H1 (cell line): ENCODE measurements around the gene NKAIN4. TPM values are rescaled to one million over a fixed set of nuclear protein-coding genes. Genes with fewer than 3 reads are reported as not detected.

Experiments used
- CTCF ChIA-PET: fragments of 300-600 bp; sonication (Branson Sonifier 250); formaldehyde crosslinking; loops from one replicate; lab custom pipeline; 2021; ENCODE audit not compliant: partially characterized antibody; lab: Charles Lee
- POLR2A ChIA-PET: fragments of 300-600 bp; sonication (Branson Sonifier 250); formaldehyde crosslinking; loops from one replicate; lab custom pipeline; 2021; ENCODE audit warnings: inconsistent platforms; ENCODE audit not compliant: partially characterized antibody; lab: Charles Lee
- DNase-seq, 2 experiments: peaks; one replicate each; pipeline versions ENCODE4 v3.0.0 to v3.0.0-alpha.2; 2010 to 2022; ENCODE audit warnings: low spot score in 2 of 2, low read depth in 1 of 2, mixed read lengths in 1 of 2
- FAIRE-seq: peaks from 2 replicates; lab custom pipeline; 2011; peaks lifted over from hg19 to GRCh38; lab: Jason Lieb, UNC
- H2AFZ ChIP-seq: 2 replicates; pipeline ENCODE4 v1.8.1; 2012; ENCODE audit warnings: low read length, inconsistent platforms
- H2AK5ac ChIP-seq: 2 replicates; pipeline ENCODE4 v1.6.1; 2013; ENCODE audit warnings: low read depth, low read length
- H2BK120ac ChIP-seq: replicated peaks from 2 replicates; pipeline ENCODE3; 2013; ENCODE audit warnings: low read depth, low read length, inconsistent platforms
- H2BK12ac ChIP-seq: 2 replicates; pipeline ENCODE4 v1.6.1; 2013; ENCODE audit warnings: low read depth, low read length
- H2BK15ac ChIP-seq: 2 replicates; pipeline ENCODE4 v1.6.1; 2013; ENCODE audit warnings: low read length
- H2BK20ac ChIP-seq: 2 replicates; pipeline ENCODE4 v1.6.1; 2013; ENCODE audit warnings: low read length
- H2BK5ac ChIP-seq: 2 replicates; pipeline ENCODE4 v1.6.1; 2013; ENCODE audit warnings: low read depth, low read length
- H3K14ac ChIP-seq: 2 replicates; pipeline ENCODE4 v1.6.1; 2013; ENCODE audit warnings: inconsistent platforms; ENCODE audit not compliant: insufficient read length
- H3K18ac ChIP-seq: 2 replicates; pipeline ENCODE4 v1.6.1; 2013; ENCODE audit warnings: low read length; ENCODE audit errors: extremely low read depth
- H3K23ac ChIP-seq: 2 replicates; pipeline ENCODE4 v1.6.1; 2013; ENCODE audit warnings: inconsistent platforms; ENCODE audit not compliant: insufficient read length
- H3K23me2 ChIP-seq: 2 replicates; pipeline ENCODE4 v1.6.1; 2013; ENCODE audit warnings: low read depth, low read length
- H3K27ac ChIP-seq: 2 replicates; pipeline ENCODE4 v1.6.1; 2011; ENCODE audit warnings: low read depth, low read length, inconsistent platforms
- H3K27me3 ChIP-seq, 4 experiments: replicated peaks in 1 of 4; 1 replicate in 1 of 4; 2 replicates in 3 of 4; pipeline versions ENCODE4 v1.6.1 to v1.8.1; 2011 to 2013; ENCODE audit warnings: low read length in 3 of 4, mild to moderate bottlenecking in 3 of 4, inconsistent platforms in 2 of 4, mixed read lengths in 2 of 4, moderate library complexity in 1 of 4; ENCODE audit not compliant: control insufficient read depth in 3 of 4, insufficient read depth in 3 of 4; ENCODE audit errors: extremely low read depth in 1 of 4
- H3K36me3 ChIP-seq, 4 experiments: 2 replicates each; pipeline versions ENCODE4 v1.6.1 to v1.8.1; 2011 to 2013; ENCODE audit warnings: mild to moderate bottlenecking in 4 of 4, low read length in 3 of 4, moderate library complexity in 2 of 4, control low read depth in 1 of 4, inconsistent platforms in 1 of 4; ENCODE audit not compliant: insufficient read depth in 4 of 4, control insufficient read depth in 2 of 4
- H3K4ac ChIP-seq: replicated peaks from 2 replicates; pipeline ENCODE3; 2013; ENCODE audit warnings: low read length, low read depth, mixed read lengths, inconsistent platforms; ENCODE audit not compliant: insufficient read length
- H3K4me1 ChIP-seq, 4 experiments: replicated peaks in 1 of 4; 1 replicate in 1 of 4; 2 replicates in 3 of 4; pipeline versions ENCODE4 v1.6.1 to v1.8.1; 2011 to 2013; ENCODE audit warnings: low read length in 3 of 4, inconsistent platforms in 2 of 4, mixed read lengths in 1 of 4; ENCODE audit not compliant: insufficient read depth in 4 of 4, control insufficient read depth in 3 of 4
- H3K4me2 ChIP-seq, 2 experiments: 2 replicates each; pipeline versions ENCODE4 v1.6.1 to v1.8.1; 2011 to 2013; ENCODE audit warnings: low read depth in 2 of 2, low read length in 2 of 2, control low read depth in 1 of 2, inconsistent platforms in 1 of 2, mild to moderate bottlenecking in 1 of 2; ENCODE audit not compliant: insufficient read depth in 1 of 2
- H3K4me3 ChIP-seq, 4 experiments: fragments of 200-600, 300-600 bp in 1 of 4; sonication (generic), shearing (Covaris generic), sonication (Bioruptor Twin) in 1 of 4; 2 replicates each; pipeline versions ENCODE4 v1.5.1 to v1.8.1; 2011 to 2016; ENCODE audit warnings: low read length in 4 of 4, low read depth in 3 of 4, control low read depth in 2 of 4, inconsistent platforms in 2 of 4, mild to moderate bottlenecking in 2 of 4, mixed read lengths in 1 of 4, moderate library complexity in 1 of 4; ENCODE audit not compliant: insufficient read depth in 2 of 4; ENCODE audit errors: extremely low read depth in 1 of 4
- H3K56ac ChIP-seq: replicated peaks from 2 replicates; pipeline ENCODE3; 2013; ENCODE audit warnings: low read depth, mild to moderate bottlenecking, mixed read lengths, low read length, inconsistent platforms; ENCODE audit not compliant: insufficient read length
- H3K79me1 ChIP-seq: 2 replicates; pipeline ENCODE4 v1.6.1; 2013; ENCODE audit warnings: low read depth, low read length, control low read depth
- H3K79me2 ChIP-seq, 2 experiments: 2 replicates each; pipeline versions ENCODE4 v1.6.1 to v1.8.1; 2012 to 2013; ENCODE audit warnings: low read length in 2 of 2, mild to moderate bottlenecking in 2 of 2, inconsistent platforms in 1 of 2; ENCODE audit not compliant: insufficient read depth in 2 of 2, control insufficient read depth in 1 of 2
- H3K9ac ChIP-seq, 4 experiments: replicated peaks in 1 of 4; 1 replicate in 1 of 4; 2 replicates in 3 of 4; pipeline versions ENCODE4 v1.6.1 to v1.8.1; 2011 to 2013; ENCODE audit warnings: low read depth in 3 of 4, low read length in 3 of 4, control low read depth in 2 of 4, mild to moderate bottlenecking in 2 of 4, moderate library complexity in 2 of 4, inconsistent platforms in 1 of 4; ENCODE audit errors: extremely low read depth in 1 of 4
- H3K9me3 ChIP-seq, 2 experiments: 2 replicates each; pipeline versions ENCODE4 v1.6.1 to v1.8.1; 2012 to 2013; ENCODE audit warnings: mild to moderate bottlenecking in 2 of 2, moderate library complexity in 2 of 2, control low read depth in 1 of 2, inconsistent platforms in 1 of 2, low read depth in 1 of 2, low read length in 1 of 2, mixed read lengths in 1 of 2; ENCODE audit not compliant: insufficient read depth in 2 of 2
- H4K20me1 ChIP-seq, 2 experiments: replicated peaks in 1 of 2; 2 replicates each; pipeline versions ENCODE3 to v1.8.1; 2011 to 2013; ENCODE audit warnings: inconsistent platforms in 2 of 2, low read length in 2 of 2, mild to moderate bottlenecking in 1 of 2; ENCODE audit not compliant: insufficient read depth in 2 of 2, control insufficient read depth in 1 of 2
- H4K5ac ChIP-seq: 2 replicates; pipeline ENCODE4 v1.6.1; 2013; ENCODE audit warnings: low read length, low read depth, mixed read lengths, inconsistent platforms; ENCODE audit not compliant: insufficient read length
- H4K8ac ChIP-seq: 2 replicates; pipeline ENCODE4 v1.8.0; 2013; ENCODE audit warnings: mild to moderate bottlenecking, moderate library complexity, low read length, inconsistent platforms; ENCODE audit not compliant: insufficient read depth; ENCODE audit errors: extremely low read depth
- H4K91ac ChIP-seq: replicated peaks from 2 replicates; pipeline ENCODE3; 2013; ENCODE audit warnings: low read length, mixed read lengths, inconsistent platforms; ENCODE audit not compliant: insufficient read length
- FOSL1 ChIP-seq: IDR thresholded peaks from 2 replicates; pipeline ENCODE4 v1.6.1; 2011; ENCODE audit warnings: mild to moderate bottlenecking, low read depth, low read length, moderate library complexity; ENCODE audit not compliant: insufficient read depth
- HDAC2 ChIP-seq, 2 experiments: fragments of 300-600 bp in 1 of 2; sonication (generic) in 1 of 2; IDR thresholded peaks; 2 replicates each; pipeline ENCODE4 v1.6.1; 2011 to 2012; ENCODE audit warnings: low read depth in 2 of 2, low read length in 2 of 2, mild to moderate bottlenecking in 2 of 2, moderate library complexity in 2 of 2, borderline replicate concordance in 1 of 2, inconsistent platforms in 1 of 2
- HDAC6 ChIP-seq: IDR thresholded peaks from one replicate; pipeline ENCODE4 v1.7.1; 2012; ENCODE audit warnings: low read depth, mild to moderate bottlenecking, inconsistent platforms, low read length, moderate library complexity
- KDM5A ChIP-seq: fragments of 200-600 bp; IDR thresholded peaks from 2 replicates; pipeline ENCODE4 v1.7.1; 2012; ENCODE audit warnings: mild to moderate bottlenecking, low read length, inconsistent platforms, mixed read lengths
- MAFK ChIP-seq: IDR thresholded peaks from 2 replicates; pipeline ENCODE4 v1.6.1; 2012; ENCODE audit warnings: low read depth, mild to moderate bottlenecking, improper control_type of control experiment, low read length
- SP1 ChIP-seq: IDR thresholded peaks from 2 replicates; pipeline ENCODE4 v1.6.1; 2011; ENCODE audit warnings: low read depth, low read length
- SUZ12 ChIP-seq: fragments of 200-600 bp; sonication (generic); IDR thresholded peaks from 2 replicates; pipeline ENCODE4 v1.6.1; 2012; ENCODE audit warnings: mild to moderate bottlenecking, inconsistent platforms, low read length, moderate library complexity, mixed read lengths
- WGBS, 2 experiments: shearing (Covaris generic) in 1 of 2; methylation state at CpG; one replicate each; pipeline versions ENCODE4 v1.1.6 to v1.1.7; 2013 to 2015; ENCODE audit warnings: low lambda C conversion rate in 2 of 2, mixed read lengths in 2 of 2, inconsistent platforms in 1 of 2, low coverage in 1 of 2, missing lambda C conversion rate in 1 of 2; ENCODE audit not compliant: insufficient replicate concordance in 2 of 2, insufficient coverage in 1 of 2, insufficient read length in 1 of 2; ENCODE audit errors: extremely low coverage in 1 of 2, missing lambda C conversion rate in 1 of 2; 5-methylcytosine and 5-hydroxymethylcytosine counted together
- polyA plus RNA-seq, 7 experiments: library from polyadenylated mRNA; depleted of rRNA in 3 of 7; stranded (reverse) in 5 of 7; unstranded in 2 of 7; fragments of >200 nt in 5 of 7; fragments of 200-250 nt in 2 of 7; gene quantifications; 1 replicate in 5 of 7; 2 replicates in 1 of 7; 4 replicates in 1 of 7; pipeline versions ENCODE4 v1.2.1 to v1.2.3, GENCODE V29; 2011 to 2013; ENCODE audit warnings: missing spikeins in 2 of 7, mixed read lengths in 2 of 7
- total RNA-seq: library from RNA; stranded (reverse); fragmentation: NEBNext Ultra II Directional; extraction: Animal tissue kit (Norgen Biotek cat#: 25700); gene quantifications from 2 replicates; pipeline ENCODE4 v1.2.1, GENCODE V29; 2021
- TF ChIP-seq, protein P1 (sequence below): IDR thresholded peaks from 2 replicates; pipeline ENCODE4 v1.6.1; 2012; ENCODE audit warnings: inconsistent platforms
- TF ChIP-seq, protein P2 (sequence below): IDR thresholded peaks from 2 replicates; pipeline ENCODE4 v1.6.1; 2012; ENCODE audit warnings: inconsistent platforms

The NKAIN4 gene
- total and polyA plus RNA-seq, 2 of the 8 experiments (the other 6 are each of a cell fraction or from before 2014, with no cell fraction given), result 6.9 to 17.0 TPM

DNA sequence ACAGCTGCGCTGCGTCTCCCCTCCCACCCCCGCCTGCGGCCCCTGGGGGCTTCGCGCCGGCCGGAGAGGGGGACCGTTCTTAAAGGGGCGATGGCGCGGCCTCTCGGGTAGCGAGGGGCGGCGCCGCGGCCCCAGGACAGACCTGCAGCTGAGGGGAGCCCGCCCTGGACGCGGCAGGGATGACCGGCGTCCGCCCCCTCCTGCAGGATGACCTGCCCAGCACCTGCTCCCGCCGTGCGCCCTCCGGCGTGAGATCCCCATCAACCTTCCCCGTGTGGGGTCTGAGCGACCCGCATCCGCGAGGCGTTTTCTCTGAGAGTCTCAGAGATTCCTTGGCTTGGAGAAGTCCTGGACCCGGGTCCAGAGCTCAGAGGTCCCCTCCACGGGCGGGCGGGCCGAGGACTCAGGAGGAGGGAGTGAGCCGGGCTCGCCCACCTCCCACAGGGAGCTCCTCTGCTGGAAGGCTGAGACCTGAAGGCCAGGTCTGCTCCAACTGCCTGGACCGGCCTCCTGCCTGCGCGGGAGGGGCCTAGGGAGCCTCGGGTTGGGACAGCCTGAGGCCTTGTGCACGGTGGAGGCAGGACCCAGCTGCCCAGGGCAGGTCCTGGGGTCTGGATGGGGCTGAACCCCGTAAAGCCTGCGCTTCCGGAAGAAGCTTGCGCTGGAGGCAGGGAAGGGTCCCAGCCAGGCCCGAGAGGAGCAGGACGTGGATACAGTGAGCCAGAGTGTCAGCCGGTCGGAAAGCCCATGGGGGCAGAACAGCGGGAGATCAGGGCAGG lies 532 bp upstream of the NKAIN4 start:
- FAIRE-seq (no peak), DNase-seq (peak in 1 of 2 experiments; percentile 76)
- no peak overlapping the region for H2BK20ac ChIP-seq
- H3K4me2 ChIP-seq, result peak overlapping the region; percentile 82 to 97
- H3K36me3 ChIP-seq, result no peaks in the 10 kb centered on the region; a peak in 1 of 8 replicates
- H4K20me1 ChIP-seq, result peaks cover 0 to 4% of the 10 kb centered on the region in 2 experiments
- H3K79me1 ChIP-seq, result no peaks in the 10 kb centered on the region; the same call in 1 of the 2 replicates
- H3K4ac ChIP-seq, result no peak overlapping the region
- peak overlapping the region; percentile 95 for H3K18ac ChIP-seq
- peaks cover 4 to 51% (median 40%) of the 10 kb centered on the region in 4 experiments for H3K27me3 ChIP-seq
- no peak overlapping the region for H3K14ac ChIP-seq
- peak overlapping the region; percentile 39 to 67 (median 59) for H3K4me3 ChIP-seq
- H3K79me2 ChIP-seq, result no peaks in the 10 kb centered on the region
- POLR2A ChIA-PET, result interaction anchor here (1.1 to 4.7 kb wide), 13 partner anchors 10 to 108 kb away, joined by 3 to 21 read pairs (median 4); partner anchors contain the start of genes ARFGAP1 and BIRC7
- 0 out of 2 replicates have a peak overlapping the region, but pooled peaks have one; percentile 80 for H2AK5ac ChIP-seq
- peak overlapping the region; percentile 46; the same call in 1 of the 2 replicates for H2BK15ac ChIP-seq
- H3K9me3 ChIP-seq, result no peaks in the 10 kb centered on the region
- H3K56ac ChIP-seq, result no peak overlapping the region
- no peak overlapping the region for H3K27ac ChIP-seq
- 0 out of 2 replicates have a peak overlapping the region, but pooled peaks have one; percentile 27 for H2BK12ac ChIP-seq
- no peak overlapping the region for H2BK120ac ChIP-seq
- CTCF ChIA-PET, result interaction anchor here (0.9 to 6.8 kb wide), 10 partner anchors 12 to 73 kb away, joined by 3 to 87 read pairs (median 6); partner anchors contain the start of genes ARFGAP1 and BIRC7
- H3K4me1 ChIP-seq, result peaks cover 2 to 18% (median 15%) of the 10 kb centered on the region in 4 experiments
- peak overlapping the region; percentile 58 for H4K91ac ChIP-seq
- H4K5ac ChIP-seq, result no peak overlapping the region
- WGBS, 2 experiments, result 5% methylated on average over 26 of the region's 56 CpGs; no CpG with 5 or more reads in 1 of the 2 experiments
- peak overlapping the region; percentile 71 for H4K8ac ChIP-seq
- peaks cover 13% of the 10 kb centered on the region; the same call in 1 of the 2 replicates for H3K23me2 ChIP-seq
- H2AFZ ChIP-seq, result no peak overlapping the region
- H3K23ac ChIP-seq, result no peak overlapping the region
- peak overlapping the region; percentile 78; the same call in 1 of the 2 replicates for H2BK5ac ChIP-seq
- H3K9ac ChIP-seq, result no peak overlapping the region
- no peak for TF ChIP-seq FOSL1
- 0 out of 4 replicates have a peak, but pooled peaks of 1 of the 2 experiments have one; percentile 30 for TF ChIP-seq HDAC2 (IDR thresholded peaks at IDR 0.05; ENCODE audit: borderline replicate concordance in 1 of 2, low read depth in 2 of 2, low read length in 2 of 2)
- TF ChIP-seq, protein P1, sequence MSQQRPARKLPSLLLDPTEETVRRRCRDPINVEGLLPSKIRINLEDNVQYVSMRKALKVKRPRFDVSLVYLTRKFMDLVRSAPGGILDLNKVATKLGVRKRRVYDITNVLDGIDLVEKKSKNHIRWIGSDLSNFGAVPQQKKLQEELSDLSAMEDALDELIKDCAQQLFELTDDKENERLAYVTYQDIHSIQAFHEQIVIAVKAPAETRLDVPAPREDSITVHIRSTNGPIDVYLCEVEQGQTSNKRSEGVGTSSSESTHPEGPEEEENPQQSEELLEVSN, result 0 out of 2 replicates have a peak, but pooled peaks have one; percentile 73
- TF ChIP-seq SUZ12, result peak; percentile 7; the same call in 1 of the 2 replicates
- TF ChIP-seq, protein P2, sequence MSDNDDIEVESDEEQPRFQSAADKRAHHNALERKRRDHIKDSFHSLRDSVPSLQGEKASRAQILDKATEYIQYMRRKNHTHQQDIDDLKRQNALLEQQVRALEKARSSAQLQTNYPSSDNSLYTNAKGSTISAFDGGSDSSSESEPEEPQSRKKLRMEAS, result peak; percentile 56
- no peak for TF ChIP-seq HDAC6
- no peak for TF ChIP-seq SP1
- no peak for TF ChIP-seq KDM5A
- no peak for TF ChIP-seq MAFK
